Vagina (tissue), 2 donors: ENCODE results near the gene ARPP21.

Source experiments
- POLR2A ChIP-seq, 2 donors: fragments of 450-650 bp; IDR thresholded peaks; one replicate each; pipeline ENCODE4 v1.6.1; 2017; ENCODE audit warnings: antibody characterized with exemption in 2 of 2, mild to moderate bottlenecking in 2 of 2, moderate library complexity in 2 of 2
- POLR2AphosphoS5 ChIP-seq, 2 donors: sonication (generic); formaldehyde crosslinking; IDR thresholded peaks; one replicate each; pipeline ENCODE4 v1.9.0; 2017; ENCODE audit warnings: antibody characterized with exemption in 2 of 2, mild to moderate bottlenecking in 2 of 2, low read depth in 1 of 2; ENCODE audit not compliant: insufficient read depth in 1 of 2
- TF ChIP-seq, protein P1 (sequence below), 3 experiments: fragments of 450-650 bp in 2 of 3; fragments of 200-600 bp in 1 of 3; sonication (generic) in 1 of 3; IDR thresholded peaks; one replicate each; pipeline ENCODE4 v1.5.1; 2017 to 2019; ENCODE audit warnings: antibody characterized with exemption in 3 of 3, mild to moderate bottlenecking in 2 of 3, moderate library complexity in 2 of 3

DNA sequence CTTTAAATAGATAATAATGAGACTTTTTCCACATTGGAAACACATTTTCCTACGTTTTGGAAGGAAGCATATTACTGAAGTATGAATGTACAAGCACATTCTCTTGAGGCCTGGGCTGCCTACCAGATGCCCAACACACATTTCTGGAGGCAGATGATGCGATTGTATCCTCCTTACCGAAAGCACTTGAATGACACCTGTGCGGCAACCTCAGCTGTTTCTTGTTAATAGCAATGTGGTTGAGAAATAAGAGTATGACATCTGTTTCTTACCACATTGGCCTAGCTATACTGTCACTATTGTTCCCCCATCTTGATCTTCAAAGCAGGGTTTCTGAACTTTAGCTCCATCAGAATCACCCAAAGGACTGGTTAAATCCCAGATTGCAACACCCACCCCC is 84.8 kb downstream of the ARPP21 start:
- TF ChIP-seq, protein P1, sequence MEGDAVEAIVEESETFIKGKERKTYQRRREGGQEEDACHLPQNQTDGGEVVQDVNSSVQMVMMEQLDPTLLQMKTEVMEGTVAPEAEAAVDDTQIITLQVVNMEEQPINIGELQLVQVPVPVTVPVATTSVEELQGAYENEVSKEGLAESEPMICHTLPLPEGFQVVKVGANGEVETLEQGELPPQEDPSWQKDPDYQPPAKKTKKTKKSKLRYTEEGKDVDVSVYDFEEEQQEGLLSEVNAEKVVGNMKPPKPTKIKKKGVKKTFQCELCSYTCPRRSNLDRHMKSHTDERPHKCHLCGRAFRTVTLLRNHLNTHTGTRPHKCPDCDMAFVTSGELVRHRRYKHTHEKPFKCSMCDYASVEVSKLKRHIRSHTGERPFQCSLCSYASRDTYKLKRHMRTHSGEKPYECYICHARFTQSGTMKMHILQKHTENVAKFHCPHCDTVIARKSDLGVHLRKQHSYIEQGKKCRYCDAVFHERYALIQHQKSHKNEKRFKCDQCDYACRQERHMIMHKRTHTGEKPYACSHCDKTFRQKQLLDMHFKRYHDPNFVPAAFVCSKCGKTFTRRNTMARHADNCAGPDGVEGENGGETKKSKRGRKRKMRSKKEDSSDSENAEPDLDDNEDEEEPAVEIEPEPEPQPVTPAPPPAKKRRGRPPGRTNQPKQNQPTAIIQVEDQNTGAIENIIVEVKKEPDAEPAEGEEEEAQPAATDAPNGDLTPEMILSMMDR (IDR thresholded peaks at IDR 0.05): no peak
- TF ChIP-seq POLR2AphosphoS5 (IDR thresholded peaks at IDR 0.05; ENCODE audit: insufficient read depth in 1 of 2, low read depth in 1 of 2) (no peak), POLR2A (IDR thresholded peaks at IDR 0.05) (no peak)
